NCI-H1694 treated with DMSO at 0.1 percent for 48 hours (cell line): ENCODE data around the gene TGFB2.

Source experiments
- DNase-seq: peaks from one replicate; lab custom pipeline; 2025; lab: John Stamatoyannopoulos, UW

TGFB2 gene

GRCh38 chr1:218488986-218489385, 143.8 kb downstream of the TGFB2 start:
- no peak for DNase-seq

- DNase-seq: no peak
These were observed 145.3 kb downstream of the TGFB2 start for GRCh38 chr1:218490406-218490922.

GRCh38 chr1:218492874-218493273, 147.7 kb downstream of the TGFB2 start:
- no peak for DNase-seq

DNA sequence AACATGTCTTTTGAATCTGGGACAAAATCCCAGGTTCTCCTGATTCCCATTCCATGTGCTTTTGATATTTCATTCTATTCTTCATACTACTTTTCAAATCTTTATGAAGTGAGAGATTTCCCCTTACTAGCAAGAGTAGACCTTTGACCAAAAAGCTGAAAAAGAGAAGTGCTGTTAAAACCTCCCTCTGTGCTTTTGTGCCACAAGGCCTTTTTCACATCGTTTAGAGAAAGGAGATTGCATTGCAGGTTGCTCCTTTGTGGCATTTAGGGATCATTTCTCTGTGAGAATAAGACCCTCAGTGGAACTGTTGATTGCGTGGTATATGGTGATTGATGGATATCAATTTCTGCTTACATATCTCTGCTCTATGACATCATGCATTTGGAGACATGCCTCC, 148.8 kb downstream of the TGFB2 start:
- DNase-seq: no peak
